GM23338 (cell line): ENCODE measurements around the gene PTPA. TPM values are rescaled to one million over a fixed set of nuclear protein-coding genes. Genes with fewer than 3 reads are reported as not detected.

Source experiments
- ATAC-seq: fragments of 200-7000 bp; cut with Tn5 transposase; 3 replicates; pipeline ENCODE4 v1.9.1; 2020
- DNase-seq: peaks from one replicate; pipeline ENCODE4 v3.0.0-alpha.2; 2015; ENCODE audit warnings: low spot score
- H2AFZ ChIP-seq: fragments of 200-600 bp; sonication (generic); 2 replicates; pipeline ENCODE4 v1.8.0; 2016; ENCODE audit warnings: antibody characterized with exemption, mild to moderate bottlenecking, moderate library complexity
- H3F3A ChIP-seq: fragments of 200-600 bp; sonication (generic); replicated peaks from 2 replicates; pipeline ENCODE4 v1.8.0; 2017; ENCODE audit warnings: antibody characterized with exemption, mixed run types, low read depth
- H3K27ac ChIP-seq: fragments of 200-600 bp; sonication (generic); 2 replicates; pipeline ENCODE4 v1.6.1; 2016; ENCODE audit warnings: low read depth
- H3K27me3 ChIP-seq: fragments of 200-600 bp; sonication (generic); 2 replicates; pipeline ENCODE4 v1.8.0; 2016; ENCODE audit warnings: mild to moderate bottlenecking, mixed run types, moderate library complexity; ENCODE audit not compliant: insufficient read depth
- H3K36me3 ChIP-seq: fragments of 200-600 bp; sonication (generic); 2 replicates; pipeline ENCODE4 v1.8.0; 2016; ENCODE audit warnings: mild to moderate bottlenecking; ENCODE audit not compliant: insufficient read depth
- H3K4me1 ChIP-seq: fragments of 200-600 bp; sonication (generic); 2 replicates; pipeline ENCODE4 v1.8.0; 2016; ENCODE audit warnings: mild to moderate bottlenecking, moderate library complexity; ENCODE audit not compliant: insufficient read depth
- H3K4me2 ChIP-seq: fragments of 200-600 bp; sonication (generic); 2 replicates; pipeline ENCODE4 v1.7.1; 2017; ENCODE audit warnings: mixed run types
- H3K4me3 ChIP-seq: fragments of 200-600 bp; sonication (generic); 2 replicates; pipeline ENCODE4 v1.6.1; 2016; ENCODE audit warnings: mixed run types
- H3K79me2 ChIP-seq: fragments of 200-600 bp; sonication (generic); replicated peaks from 2 replicates; pipeline ENCODE4 v1.8.0; 2017; ENCODE audit warnings: mild to moderate bottlenecking; ENCODE audit not compliant: insufficient read depth
- H3K9me2 ChIP-seq: fragments of 200-600 bp; sonication (generic); 2 replicates; pipeline ENCODE4 v1.8.0; 2017; ENCODE audit not compliant: insufficient read depth
- H4K20me1 ChIP-seq: fragments of 200-600 bp; sonication (generic); replicated peaks from 2 replicates; pipeline ENCODE4 v1.8.0; 2017; ENCODE audit warnings: mild to moderate bottlenecking; ENCODE audit not compliant: insufficient read depth
- H3K27ac Mint-ChIP-seq: 2 replicates; pipeline ENCODE4 v1.8.0; 2020; ENCODE audit warnings: inconsistent platforms, mild to moderate bottlenecking, moderate library complexity, mixed read lengths
- H3K27me3 Mint-ChIP-seq: 3 replicates; pipeline ENCODE4 v1.8.0; 2022; ENCODE audit warnings: low read depth, mild to moderate bottlenecking, moderate library complexity, mixed read lengths, inconsistent platforms; ENCODE audit not compliant: insufficient read depth, poor library complexity
- H3K36me3 Mint-ChIP-seq: 3 replicates; pipeline ENCODE4 v1.8.0; 2021; ENCODE audit warnings: low read depth, mild to moderate bottlenecking, inconsistent platforms, moderate library complexity, mixed read lengths
- H3K4me1 Mint-ChIP-seq: 3 replicates; pipeline ENCODE4 v1.8.0; 2020; ENCODE audit warnings: mild to moderate bottlenecking, inconsistent platforms, mixed read lengths
- H3K4me3 Mint-ChIP-seq: 3 replicates; pipeline ENCODE4 v1.8.0; 2021; ENCODE audit warnings: moderate library complexity, mild to moderate bottlenecking, inconsistent platforms, mixed read lengths
- H3K9me3 Mint-ChIP-seq: 3 replicates; pipeline ENCODE4 v1.8.0; 2020; ENCODE audit warnings: moderate library complexity, mild to moderate bottlenecking, inconsistent platforms, mixed read lengths
- ETS1 ChIP-seq: IDR thresholded peaks from 2 replicates; pipeline ENCODE4 v1.6.1; 2016; ENCODE audit warnings: antibody characterized with exemption
- EZH2phosphoT487 ChIP-seq: fragments of 200-600 bp; sonication (generic); IDR thresholded peaks from one replicate; pipeline ENCODE4 v1.8.1; 2018; ENCODE audit warnings: antibody characterized with exemption; ENCODE audit not compliant: unreplicated experiment
- JUNB ChIP-seq: IDR thresholded peaks from one replicate; pipeline ENCODE4 v1.6.1; 2016; ENCODE audit warnings: antibody characterized with exemption; ENCODE audit not compliant: unreplicated experiment
- NANOG ChIP-seq: IDR thresholded peaks from 2 replicates; pipeline ENCODE4 v1.6.1; 2016; ENCODE audit warnings: antibody characterized with exemption, borderline replicate concordance
- REST ChIP-seq: IDR thresholded peaks from one replicate; pipeline ENCODE4 v1.6.1; 2018; ENCODE audit warnings: antibody characterized with exemption; ENCODE audit not compliant: unreplicated experiment
- STAT1 ChIP-seq: IDR thresholded peaks from one replicate; pipeline ENCODE4 v1.6.1; 2016; ENCODE audit warnings: antibody characterized with exemption; ENCODE audit not compliant: unreplicated experiment
- ZNF331 ChIP-seq: fragments of 250-450 bp; sonication (Bioruptor Pico); IDR thresholded peaks from 2 replicates; pipeline ENCODE4 v1.5.0; 2020; ENCODE audit warnings: low read depth, mild to moderate bottlenecking, moderate library complexity
- ZNF462 ChIP-seq: fragments of 250-450 bp; sonication (Bioruptor Pico); IDR thresholded peaks from 2 replicates; pipeline ENCODE4 v1.5.0; 2020; ENCODE audit warnings: mild to moderate bottlenecking, moderate library complexity
- polyA plus RNA-seq: library from polyadenylated mRNA; unstranded; fragments of >200 nt; fragmentation: Nextera tagmentation; extraction: Ambion mirVana; gene quantifications from 2 replicates; pipeline ENCODE4 v1.2.1, GENCODE V29; 2016
- total RNA-seq: library from RNA; depleted of rRNA; stranded (reverse); fragments of >200 nt; shearing (Covaris generic); gene quantifications from 2 replicates; pipeline ENCODE4 v1.2.3, GENCODE V29; 2014

PTPA gene
- total and polyA plus RNA-seq, 2 experiments from 2014 or later = 53.9 to 122 TPM

GRCh38 chr9:129151469-129151868, 40.3 kb downstream of the PTPA start:
- Histone ChIP-seq H3K27ac (no peak overlapping the region), H3K79me2 (no peaks in the 10 kb centered on the region), H3K4me2 (no peak overlapping the region), H3K27me3 (no peaks in the 10 kb centered on the region), H3K36me3 (no peaks in the 10 kb centered on the region), H3K9me2 (no peaks in the 10 kb centered on the region), H3F3A (no peaks in the 10 kb centered on the region), H3K4me3 (no peak overlapping the region), H3K4me1 (peaks cover 4% of the 10 kb centered on the region; the same call in 1 of the 2 replicates), H2AFZ (no peak overlapping the region), H4K20me1 (peaks cover 5% of the 10 kb centered on the region)
- Mint-ChIP-seq H3K4me1 (peaks cover 10% of the 10 kb centered on the region), H3K4me3 (no peak overlapping the region), H3K27ac (no peak overlapping the region), H3K27me3 (peaks cover 7% of the 10 kb centered on the region), H3K9me3 (no peaks in the 10 kb centered on the region), H3K36me3 (peaks cover 15% of the 10 kb centered on the region)
- no peak for TF ChIP-seq EZH2phosphoT487
- TF ChIP-seq JUNB = no peak
- no peak for TF ChIP-seq ZNF331 (CRISPR knock-in tag)
- TF ChIP-seq NANOG = no peak
- no peak for TF ChIP-seq ETS1
- ATAC-seq (no peak), DNase-seq (no peak)

GRCh38 chr9:129154866-129155477, 43.8 kb downstream of the PTPA start:
- no peaks in the 10 kb centered on the region for H3K9me2 ChIP-seq
- no peak overlapping the region for H3K27ac ChIP-seq
- H3K27me3 ChIP-seq = no peaks in the 10 kb centered on the region
- no peak overlapping the region for H3K27ac Mint-ChIP-seq
- H3K9me3 Mint-ChIP-seq = no peaks in the 10 kb centered on the region
- H3K4me1 Mint-ChIP-seq = no peaks in the 10 kb centered on the region; the same call in 2 of the 3 replicates
- peaks cover 8% of the 10 kb centered on the region for H3K36me3 Mint-ChIP-seq
- no peak overlapping the region for H2AFZ ChIP-seq
- no peaks in the 10 kb centered on the region for H4K20me1 ChIP-seq
- H3K36me3 ChIP-seq = no peaks in the 10 kb centered on the region
- H3K4me2 ChIP-seq = no peak overlapping the region
- no peaks in the 10 kb centered on the region for H3K4me1 ChIP-seq
- H3K4me3 Mint-ChIP-seq = no peak overlapping the region
- H3K27me3 Mint-ChIP-seq = peaks cover 12% of the 10 kb centered on the region
- ATAC-seq = no peak
- no peak for DNase-seq
- H3F3A ChIP-seq = no peaks in the 10 kb centered on the region
- H3K4me3 ChIP-seq = no peak overlapping the region
- no peaks in the 10 kb centered on the region for H3K79me2 ChIP-seq
- no peak for TF ChIP-seq ZNF462
- TF ChIP-seq ETS1 = no peak
- no peak for TF ChIP-seq NANOG
- TF ChIP-seq STAT1 = no peak
- no peak for TF ChIP-seq JUNB
- TF ChIP-seq REST = no peak
